NCI-H2196 (cell line): ENCODE data around the gene OR6Y1.

Experiments
- DNase-seq: peaks from one replicate; lab custom pipeline; 2025; ENCODE audit not compliant: unreplicated experiment; lab: John Stamatoyannopoulos, UW

Gene OR6Y1, protein sequence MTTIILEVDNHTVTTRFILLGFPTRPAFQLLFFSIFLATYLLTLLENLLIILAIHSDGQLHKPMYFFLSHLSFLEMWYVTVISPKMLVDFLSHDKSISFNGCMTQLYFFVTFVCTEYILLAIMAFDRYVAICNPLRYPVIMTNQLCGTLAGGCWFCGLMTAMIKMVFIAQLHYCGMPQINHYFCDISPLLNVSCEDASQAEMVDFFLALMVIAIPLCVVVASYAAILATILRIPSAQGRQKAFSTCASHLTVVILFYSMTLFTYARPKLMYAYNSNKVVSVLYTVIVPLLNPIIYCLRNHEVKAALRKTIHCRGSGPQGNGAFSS

DNA sequence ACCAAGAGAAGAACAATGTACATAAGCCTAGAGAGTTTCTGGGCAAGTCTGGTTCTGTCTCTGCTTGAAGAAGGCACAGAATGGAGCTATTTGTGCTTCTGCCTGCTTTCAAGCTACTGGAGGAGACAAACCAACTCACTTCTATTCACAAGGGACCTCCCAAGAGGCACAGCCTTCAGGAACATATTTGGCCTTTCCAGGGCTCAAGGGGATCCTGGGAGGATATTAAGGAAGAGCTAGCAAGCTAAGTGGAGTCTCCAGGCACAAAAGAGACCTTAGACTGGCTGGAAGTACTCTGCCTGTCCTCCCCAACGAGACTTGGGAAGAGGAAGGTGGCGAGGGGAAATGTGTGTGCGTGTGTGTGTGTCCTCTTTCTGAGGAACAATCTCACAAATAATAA lies at the start of gene OR6Y1:
Gene OR6Y1 (minus strand): TSS at position 54 of the 400 bp plus-strand sequence. CDS start 6,300 bp downstream, outside the sequence.
- no peak for DNase-seq

GRCh38 chr1:158600735-158601134 lies 46.5 kb upstream of the OR6Y1 start:
- DNase-seq, result no peak

GRCh38 chr1:158586942-158587341 lies 32.7 kb upstream of the OR6Y1 start:
- DNase-seq, result no peak

GRCh38 chr1:158583962-158584361 lies 29.8 kb upstream of the OR6Y1 start:
- DNase-seq, result no peak

DNA sequence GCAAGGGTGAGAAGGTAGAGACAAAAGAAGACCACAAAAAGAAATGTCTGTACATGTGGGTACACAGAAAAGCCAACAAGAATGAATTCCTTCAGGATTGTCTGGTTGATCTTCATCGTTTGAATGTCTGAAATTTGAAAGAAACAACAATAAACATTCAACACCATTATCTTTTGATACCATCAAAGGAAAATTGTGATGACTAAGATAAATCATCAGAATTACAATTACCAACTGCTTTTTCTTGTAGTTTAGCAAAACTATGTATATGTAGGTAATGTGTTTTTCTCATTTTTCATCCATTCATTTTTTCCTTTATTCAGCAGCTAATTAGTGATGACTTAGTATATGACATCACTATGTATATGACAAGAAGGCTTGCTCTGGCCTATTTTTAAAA lies 25.5 kb upstream of the OR6Y1 start, which contains the start of gene OR10X1:
Gene OR10X1 (minus strand): TSS at position 167 of the 400 bp plus-strand sequence. CDS start 0 bp downstream, at position 167.
- no peak for DNase-seq

DNA sequence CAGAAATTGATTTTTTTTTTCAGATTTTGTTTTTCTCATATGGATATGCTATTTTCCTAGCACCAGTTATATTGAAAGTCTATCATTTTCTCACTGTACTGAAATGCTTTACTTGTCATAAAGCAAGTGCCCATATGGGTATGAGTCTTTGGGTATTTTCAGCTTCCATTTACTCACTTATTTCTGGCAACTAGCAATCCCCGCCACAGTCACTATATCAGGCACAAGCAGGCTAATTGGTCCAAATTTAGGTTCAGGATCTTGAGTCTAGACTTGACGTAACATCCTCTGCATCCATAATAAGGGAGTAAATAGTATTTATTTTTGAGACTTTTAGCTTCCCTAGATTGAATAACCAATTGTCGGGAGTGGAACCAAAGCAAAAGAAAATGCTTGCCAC lies 23.4 kb upstream of the OR6Y1 start:
- DNase-seq, result no peak

DNA sequence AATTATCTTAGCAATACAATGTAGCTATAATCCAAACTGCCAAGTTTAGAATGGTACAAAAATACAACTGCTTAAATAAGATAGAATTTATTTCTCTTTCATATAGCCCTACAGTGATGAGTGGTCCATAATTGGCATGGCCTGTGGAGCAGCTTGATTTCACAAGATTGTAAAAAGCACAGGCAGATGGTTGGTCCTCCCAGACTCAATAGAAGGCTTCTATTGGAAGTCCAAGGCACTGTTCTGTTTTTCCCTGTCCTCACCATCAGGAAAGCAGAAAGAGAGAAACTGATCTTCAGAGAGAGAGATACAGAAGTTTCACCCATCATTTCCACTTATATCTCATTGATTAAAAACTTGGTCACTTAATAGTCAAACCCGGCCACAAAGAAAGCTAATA lies 18.0 kb upstream of the OR6Y1 start:
- no peak for DNase-seq

GRCh38 chr1:158570480-158570879 lies 16.3 kb upstream of the OR6Y1 start, which contains the start of gene OR6P1:
Gene OR6P1 (minus strand): TSS chr1:158570580. CDS start chr1:158563604, 6,976 bp downstream.
- DNase-seq, result no peak

DNA sequence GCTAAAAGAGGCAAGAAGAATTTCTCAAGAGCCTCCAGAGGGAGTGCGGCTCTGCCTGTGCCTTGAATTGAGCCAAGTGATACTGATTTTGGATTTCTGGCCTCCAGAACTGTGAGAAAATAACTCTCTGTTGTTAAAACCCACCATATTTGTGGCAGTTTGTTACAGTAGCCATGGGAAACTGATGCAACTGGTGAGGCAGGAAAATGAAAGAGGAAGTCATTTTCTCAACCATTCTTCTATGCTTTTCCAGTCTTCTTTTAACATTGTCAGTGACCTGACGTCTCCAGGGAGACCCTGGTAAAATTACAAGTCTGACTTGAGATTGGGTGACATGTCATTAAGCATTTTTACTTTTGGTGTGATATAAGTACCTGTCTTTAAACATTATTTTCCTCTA lies 10.4 kb upstream of the OR6Y1 start:
- DNase-seq, result no peak

- no peak for DNase-seq
Measured at GRCh38 chr1:158563853-158564252, 9.6 kb upstream of the OR6Y1 start.

DNA sequence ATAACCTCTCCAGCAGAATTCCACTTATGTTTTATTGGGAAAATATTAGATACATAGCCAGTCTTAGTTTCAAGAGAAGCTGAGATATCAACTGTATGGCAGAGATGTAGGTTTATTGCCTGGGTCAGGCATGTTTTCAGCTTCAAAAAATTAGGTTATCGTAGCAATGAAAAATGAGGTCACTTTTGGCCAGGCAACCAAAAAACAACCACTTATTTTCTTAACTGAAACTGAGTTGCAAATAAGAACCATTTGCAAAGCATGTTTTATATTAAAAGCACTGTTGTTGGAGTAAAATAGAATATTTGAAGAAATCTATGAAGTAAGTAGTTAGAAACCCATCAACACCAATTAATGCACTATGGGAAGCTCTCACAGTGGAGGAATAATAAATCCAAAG lies 5.5 kb upstream of the OR6Y1 start:
- DNase-seq, result no peak

DNA sequence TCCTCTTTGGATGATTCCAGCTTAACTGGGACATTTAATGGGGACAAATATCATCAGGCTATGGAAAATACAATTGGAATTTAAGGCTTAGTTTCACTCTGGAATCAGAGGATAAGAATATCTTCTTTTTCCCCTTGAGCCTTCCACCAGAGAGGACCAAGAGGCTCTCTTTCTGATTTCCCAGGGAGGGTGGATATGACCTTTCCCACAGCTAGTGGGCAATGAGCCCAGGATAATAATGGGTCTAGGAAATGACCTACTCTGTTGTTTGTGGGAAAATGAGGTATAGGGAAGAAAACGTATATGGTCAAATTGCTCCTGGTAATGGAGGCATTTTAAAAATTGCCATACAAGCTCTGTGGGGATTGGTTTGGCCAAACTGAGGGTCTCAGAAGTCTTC lies 1.9 kb downstream of the OR6Y1 start:
- DNase-seq, result no peak

DNA sequence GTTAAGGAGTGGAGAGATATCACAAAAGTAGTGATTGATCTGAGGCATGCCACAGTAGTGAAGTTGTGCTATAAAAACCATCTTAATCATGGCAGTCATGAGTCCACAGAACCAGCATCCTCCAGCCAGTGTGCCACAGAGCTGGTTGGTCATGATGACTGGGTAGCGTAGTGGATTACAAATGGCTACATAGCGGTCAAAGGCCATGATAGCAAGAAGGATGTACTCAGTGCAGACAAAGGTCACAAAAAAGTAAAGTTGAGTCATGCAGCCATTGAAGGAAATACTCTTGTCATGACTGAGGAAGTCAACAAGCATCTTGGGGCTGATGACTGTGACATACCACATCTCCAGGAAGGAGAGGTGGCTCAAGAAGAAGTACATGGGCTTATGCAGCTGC lies 6.7 kb downstream of the OR6Y1 start:
- no peak for DNase-seq

GRCh38 chr1:158537609-158538008 lies 16.6 kb downstream of the OR6Y1 start:
- DNase-seq, result no peak

DNA sequence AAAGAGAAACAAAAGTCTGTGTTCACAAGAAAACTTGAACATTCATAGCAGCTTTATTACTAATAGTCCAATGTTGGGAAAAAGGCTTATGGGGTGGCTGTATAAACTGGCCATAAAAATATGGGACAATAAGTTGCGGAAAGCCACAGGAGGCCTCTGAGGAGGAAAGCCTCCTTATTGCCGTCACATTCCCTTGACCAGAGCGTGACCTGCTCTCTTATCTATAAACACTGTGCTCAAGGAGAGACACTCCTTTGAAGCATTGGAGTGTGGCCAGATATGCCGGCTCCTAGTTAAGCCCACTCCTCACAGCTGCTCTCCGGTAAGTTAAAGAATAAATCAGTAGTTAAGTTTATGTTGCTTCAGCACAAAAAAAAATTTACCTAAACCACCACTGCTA lies 19.7 kb downstream of the OR6Y1 start:
- no peak for DNase-seq

- DNase-seq, result no peak
Measured at GRCh38 chr1:158527190-158527815, 26.9 kb downstream of the OR6Y1 start.

DNA sequence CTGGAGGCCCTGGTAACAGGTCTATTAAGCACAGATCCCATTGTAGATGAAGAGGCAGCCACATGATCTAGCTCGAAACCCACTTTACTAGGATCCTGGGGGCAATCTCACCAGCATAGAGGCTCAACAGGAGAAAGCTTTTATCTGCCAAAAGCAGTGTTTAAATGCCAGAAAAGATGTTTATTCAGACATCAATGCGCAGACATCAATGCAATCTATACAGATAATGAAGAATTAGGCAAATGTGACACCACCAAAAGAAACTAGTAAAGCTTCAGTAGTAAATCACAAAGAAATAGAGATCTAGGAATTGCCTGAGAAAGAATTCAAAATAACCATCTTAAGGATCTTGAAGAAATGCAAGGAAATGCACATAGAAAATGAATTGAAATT lies 32.5 kb downstream of the OR6Y1 start:
- no peak for DNase-seq

DNA sequence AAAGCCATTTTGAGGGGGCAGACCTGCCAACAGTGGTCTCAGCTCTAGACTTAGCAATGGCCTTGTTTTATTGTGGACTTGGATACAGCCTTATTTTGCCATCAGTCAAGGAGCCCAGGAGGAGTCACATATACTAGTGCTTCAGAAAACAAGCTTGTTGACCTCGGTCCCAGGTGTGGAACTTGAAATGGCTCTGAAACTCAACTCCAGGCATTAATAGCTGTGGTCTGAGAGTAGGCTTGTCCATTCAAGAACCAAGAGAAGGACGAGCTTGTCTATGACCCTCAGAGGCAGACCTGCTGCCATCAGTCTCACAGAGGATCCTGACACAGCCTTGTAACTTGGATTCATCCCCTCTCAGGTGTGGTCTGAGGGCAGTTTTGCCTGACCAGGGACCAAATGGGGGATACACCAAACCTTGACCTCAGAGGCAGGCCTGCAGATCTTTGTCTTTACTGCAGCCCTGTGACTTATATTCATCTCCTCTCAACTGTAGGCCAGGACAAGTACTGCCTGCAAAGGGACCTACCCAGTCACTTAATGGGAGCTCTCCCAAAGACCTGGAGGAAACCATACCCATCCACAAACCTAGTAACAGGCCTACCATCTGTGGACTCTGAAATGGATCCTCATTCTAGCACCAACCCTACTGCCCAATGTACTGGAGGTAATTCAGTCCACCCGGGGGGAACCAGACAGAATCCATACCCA lies 33.1 kb downstream of the OR6Y1 start:
- DNase-seq, result no peak

GRCh38 chr1:158520021-158520420 lies 34.2 kb downstream of the OR6Y1 start:
- no peak for DNase-seq

DNA sequence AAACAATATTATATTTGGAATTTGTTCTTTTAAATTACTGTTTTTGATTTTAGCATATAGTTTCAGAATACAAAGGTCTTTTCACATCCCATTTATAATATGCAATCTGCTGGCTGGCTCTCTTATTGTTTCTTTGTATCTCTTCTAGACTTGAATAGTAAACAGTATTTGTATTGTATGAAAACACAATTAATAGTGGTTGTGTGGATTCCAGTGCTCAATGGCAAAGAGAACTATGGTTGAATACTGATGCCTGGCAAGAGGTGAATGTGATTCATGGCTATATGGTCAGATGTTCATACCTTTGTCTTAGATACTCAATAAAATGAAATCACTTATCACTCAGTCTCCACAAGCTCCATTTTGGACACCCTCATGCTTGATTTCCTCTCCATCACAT lies 37.2 kb downstream of the OR6Y1 start:
- no peak for DNase-seq

GRCh38 chr1:158509471-158510156 lies 44.6 kb downstream of the OR6Y1 start:
- no peak for DNase-seq
